ENCODE measurements around the gene CDK11B. TPM values are rescaled to one million over a fixed set of nuclear protein-coding genes. Genes with fewer than 3 reads are reported as not detected.

Gene CDK11B
- total and polyA plus RNA-seq, 11 donors: 20.4 to 39.4 (median 24.8) TPM

DNA sequence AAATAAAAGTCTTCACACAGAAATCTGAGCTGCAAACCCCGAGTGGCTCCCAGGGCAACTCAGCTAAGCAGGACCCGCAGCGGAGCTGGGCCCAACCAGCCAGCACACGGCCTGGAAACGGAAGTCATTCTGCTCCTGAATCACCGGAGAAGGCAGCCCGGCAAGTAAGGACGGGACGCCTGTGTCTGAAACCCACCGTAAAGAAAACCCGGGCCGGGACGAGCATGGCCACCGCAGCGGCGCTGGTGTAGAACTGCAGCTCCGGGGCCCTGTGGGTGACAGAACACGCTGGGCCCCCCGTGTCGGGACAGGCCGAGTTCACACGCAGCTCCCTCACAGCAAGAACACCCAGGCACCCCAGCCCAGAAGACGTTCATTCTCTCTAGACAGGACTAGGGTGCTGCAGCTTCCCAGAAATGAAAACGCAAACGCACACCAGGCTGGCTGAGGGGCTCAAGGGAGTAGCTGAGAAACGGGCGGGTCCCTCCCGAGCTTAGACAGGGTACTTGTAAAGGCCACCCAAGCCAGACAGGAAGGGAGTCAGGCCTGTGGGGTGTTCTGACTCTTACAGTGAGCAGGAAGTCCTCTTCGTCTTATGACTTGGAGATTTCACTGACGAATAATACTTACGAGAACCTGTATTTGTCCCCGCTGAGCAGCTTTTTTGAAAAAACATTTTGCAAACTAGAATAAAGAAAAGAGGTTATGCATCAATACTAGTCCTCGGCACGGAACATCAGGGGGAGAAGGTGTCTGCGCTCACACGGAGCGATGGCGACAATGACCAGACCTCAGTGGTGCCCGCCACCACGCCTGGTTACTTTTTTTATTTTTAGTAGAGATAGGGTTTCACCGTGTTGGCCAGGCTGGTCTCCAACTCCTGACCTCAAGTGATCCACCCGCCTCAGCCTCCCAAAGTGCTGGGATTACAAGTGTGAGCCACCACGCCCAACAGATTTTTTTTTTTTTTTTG lies 10.9 kb upstream of the CDK11B start:
- peak overlapping the region; percentile 21 to 91 (median 79) for H3K27ac ChIP-seq
- H3K4me3 ChIP-seq: peak overlapping the region in 7 of 12 donors; percentile 15 to 38 (median 26)
- peaks cover 0 to 8% (median 0%) of the 10 kb centered on the region in 12 donors for H3K4me1 ChIP-seq
- no peak for TF ChIP-seq POLR2A (IDR thresholded peaks at IDR 0.05)
- TF ChIP-seq, protein P1, sequence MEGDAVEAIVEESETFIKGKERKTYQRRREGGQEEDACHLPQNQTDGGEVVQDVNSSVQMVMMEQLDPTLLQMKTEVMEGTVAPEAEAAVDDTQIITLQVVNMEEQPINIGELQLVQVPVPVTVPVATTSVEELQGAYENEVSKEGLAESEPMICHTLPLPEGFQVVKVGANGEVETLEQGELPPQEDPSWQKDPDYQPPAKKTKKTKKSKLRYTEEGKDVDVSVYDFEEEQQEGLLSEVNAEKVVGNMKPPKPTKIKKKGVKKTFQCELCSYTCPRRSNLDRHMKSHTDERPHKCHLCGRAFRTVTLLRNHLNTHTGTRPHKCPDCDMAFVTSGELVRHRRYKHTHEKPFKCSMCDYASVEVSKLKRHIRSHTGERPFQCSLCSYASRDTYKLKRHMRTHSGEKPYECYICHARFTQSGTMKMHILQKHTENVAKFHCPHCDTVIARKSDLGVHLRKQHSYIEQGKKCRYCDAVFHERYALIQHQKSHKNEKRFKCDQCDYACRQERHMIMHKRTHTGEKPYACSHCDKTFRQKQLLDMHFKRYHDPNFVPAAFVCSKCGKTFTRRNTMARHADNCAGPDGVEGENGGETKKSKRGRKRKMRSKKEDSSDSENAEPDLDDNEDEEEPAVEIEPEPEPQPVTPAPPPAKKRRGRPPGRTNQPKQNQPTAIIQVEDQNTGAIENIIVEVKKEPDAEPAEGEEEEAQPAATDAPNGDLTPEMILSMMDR (IDR thresholded peaks at IDR 0.05): no peak
- no peaks in the 10 kb centered on the region for H3K27me3 ChIP-seq
- peak; percentile 65 to 89 (median 72) for ATAC-seq
- no peaks in the 10 kb centered on the region for H3K9me3 ChIP-seq
- DNase-seq: peak in 3 of 5 donors; percentile 42 to 62 (median 54)
- intact Hi-C loops (cut with DNase I): no loop called here
- 72 to 84% (median 82%) methylated on average over 41 to 43 of the region's 43 CpGs for WGBS, 4 donors
- peaks cover 0 to 86% (median 69%) of the 10 kb centered on the region in 9 donors for H3K36me3 ChIP-seq

DNA sequence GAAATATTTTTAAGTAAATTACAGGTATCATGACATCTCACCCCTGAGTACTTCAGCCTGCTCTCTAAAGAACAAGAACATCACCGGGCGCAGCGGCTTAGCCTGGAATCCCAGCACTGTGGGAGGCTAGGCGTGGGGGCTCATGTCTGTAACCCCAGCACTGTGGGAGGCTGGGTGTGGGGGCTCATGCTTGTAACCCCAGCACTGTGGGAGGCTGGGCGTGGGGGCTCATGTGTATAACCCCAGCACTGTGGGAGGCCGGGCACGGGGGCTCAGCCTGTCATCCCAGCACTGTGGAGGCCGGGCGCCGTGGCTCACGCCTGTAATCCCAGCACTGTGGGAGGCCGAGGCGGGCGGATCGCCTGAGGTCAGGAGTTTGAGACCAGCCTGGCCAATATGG lies 7.7 kb upstream of the CDK11B start:
- intact Hi-C loops (cut with DNase I): no loop called here
- DNase-seq: no peak
- H3K4me1 ChIP-seq: peaks cover 0 to 8% (median 0%) of the 10 kb centered on the region in 12 donors
- whole genome bisulfite sequencing, 4 donors: 95 to 98% (median 96%) methylated on average over 15 of the region's 15 CpGs
- H3K27ac ChIP-seq: no peak overlapping the region
- peak in 1 of 4 donors; percentile 25 for ATAC-seq
- TF ChIP-seq, protein P1 (IDR thresholded peaks at IDR 0.05): no peak
- TF ChIP-seq POLR2A (IDR thresholded peaks at IDR 0.05): no peak
- no peaks in the 10 kb centered on the region for H3K9me3 ChIP-seq
- H3K36me3 ChIP-seq: peaks cover 0 to 68% (median 56%) of the 10 kb centered on the region in 9 donors
- no peak overlapping the region for H3K4me3 ChIP-seq
- H3K27me3 ChIP-seq: no peaks in the 10 kb centered on the region

DNA sequence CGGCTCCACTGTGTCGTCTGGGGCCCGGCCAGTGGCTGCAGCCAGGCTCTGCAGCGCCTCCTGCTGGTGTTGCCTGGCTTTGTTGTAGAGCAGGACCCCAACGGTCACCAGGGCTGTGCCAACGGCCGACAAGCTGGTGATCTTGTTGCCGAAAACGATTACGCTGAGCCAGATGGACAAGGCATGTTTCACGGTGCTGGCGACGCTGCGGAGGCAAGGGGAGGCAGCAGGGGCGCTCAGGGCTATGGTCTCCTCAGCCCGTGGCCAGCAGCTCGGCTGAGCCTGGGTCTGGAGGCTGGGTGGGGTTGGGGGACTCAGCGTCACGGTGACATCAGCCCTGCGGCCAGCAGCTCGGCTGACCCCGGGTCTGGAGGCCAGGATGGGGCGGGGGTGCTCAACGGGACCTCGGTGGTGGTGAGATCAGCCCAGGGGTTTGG lies 7.0 kb upstream of the CDK11B start:
- H3K36me3 ChIP-seq: peaks cover 0 to 61% (median 49%) of the 10 kb centered on the region in 9 donors
- intact Hi-C loops (cut with DNase I): loop anchor here in 1 of 10 donors (1.0 kb wide), 1 partner anchor 63 kb away; no protein-coding TSS in a partner anchor

More for the DNA sequence above, 7.0 kb upstream of the CDK11B start:
- H3K27me3 ChIP-seq: no peaks in the 10 kb centered on the region
- H3K4me1 ChIP-seq: peaks cover 0 to 6% (median 0%) of the 10 kb centered on the region in 12 donors
- no peak overlapping the region for H3K4me3 ChIP-seq
- DNase-seq (no peak), ATAC-seq (peak in 1 of 4 donors; percentile 19)
- no peaks in the 10 kb centered on the region for H3K9me3 ChIP-seq
- TF ChIP-seq, protein P1 (IDR thresholded peaks at IDR 0.05): peak; percentile 19 to 51 (median 38)
- no peak for TF ChIP-seq POLR2A (IDR thresholded peaks at IDR 0.05)
- 81 to 87% (median 83%) methylated on average over 17 to 25 of the region's 25 CpGs for WGBS, 4 donors
- no peak overlapping the region for H3K27ac ChIP-seq

All from heart left ventricle (tissue), 16 donors.